Tibial nerve (tissue), 4 donors: ENCODE measurements around the gene ZNF24.

Experiments
- EP300 ChIP-seq, 2 donors: sonication (generic); formaldehyde crosslinking; IDR thresholded peaks; one replicate each; pipeline ENCODE4 v1.6.1; 2017; ENCODE audit warnings: antibody characterized with exemption in 2 of 2, mild to moderate bottlenecking in 1 of 2
- POLR2A ChIP-seq, 2 donors: fragments of 450-650 bp; IDR thresholded peaks; one replicate each; pipeline ENCODE4 v1.6.1; 2017; ENCODE audit warnings: antibody characterized with exemption in 2 of 2, mild to moderate bottlenecking in 2 of 2, moderate library complexity in 2 of 2
- TF ChIP-seq, protein P1 (sequence below), 5 experiments: fragments of 200-600 bp in 3 of 5; fragments of 450-650 bp in 2 of 5; sonication (generic) in 3 of 5; IDR thresholded peaks; one replicate each; pipeline ENCODE4 v1.5.1; 2016 to 2019; ENCODE audit warnings: antibody characterized with exemption in 5 of 5, mild to moderate bottlenecking in 3 of 5, moderate library complexity in 2 of 5

DNA sequence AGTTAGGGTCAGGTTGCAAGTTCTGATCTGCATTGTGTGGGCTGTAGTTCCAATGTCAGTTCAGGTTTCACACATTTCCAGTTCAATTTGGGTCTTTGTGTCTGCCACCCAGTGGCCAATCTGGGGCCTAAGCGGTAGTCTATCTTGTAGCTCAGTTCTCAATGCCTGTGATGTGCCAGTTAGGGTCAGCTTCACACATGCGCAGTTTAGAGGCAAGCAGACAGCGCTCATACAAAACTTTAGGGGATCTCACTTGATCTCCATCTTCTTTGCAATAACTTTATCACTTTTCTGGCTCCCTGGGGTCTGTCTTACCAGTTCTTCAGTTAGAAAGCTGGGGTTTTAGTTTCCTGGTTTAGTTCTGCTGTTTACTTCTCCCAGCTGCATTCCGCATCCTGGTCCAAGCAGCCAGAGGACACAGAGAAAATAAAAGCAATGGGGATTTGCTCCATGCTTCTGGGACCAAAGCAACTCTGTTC, 11.0 kb upstream of the ZNF24 start:
- TF ChIP-seq, protein P1, sequence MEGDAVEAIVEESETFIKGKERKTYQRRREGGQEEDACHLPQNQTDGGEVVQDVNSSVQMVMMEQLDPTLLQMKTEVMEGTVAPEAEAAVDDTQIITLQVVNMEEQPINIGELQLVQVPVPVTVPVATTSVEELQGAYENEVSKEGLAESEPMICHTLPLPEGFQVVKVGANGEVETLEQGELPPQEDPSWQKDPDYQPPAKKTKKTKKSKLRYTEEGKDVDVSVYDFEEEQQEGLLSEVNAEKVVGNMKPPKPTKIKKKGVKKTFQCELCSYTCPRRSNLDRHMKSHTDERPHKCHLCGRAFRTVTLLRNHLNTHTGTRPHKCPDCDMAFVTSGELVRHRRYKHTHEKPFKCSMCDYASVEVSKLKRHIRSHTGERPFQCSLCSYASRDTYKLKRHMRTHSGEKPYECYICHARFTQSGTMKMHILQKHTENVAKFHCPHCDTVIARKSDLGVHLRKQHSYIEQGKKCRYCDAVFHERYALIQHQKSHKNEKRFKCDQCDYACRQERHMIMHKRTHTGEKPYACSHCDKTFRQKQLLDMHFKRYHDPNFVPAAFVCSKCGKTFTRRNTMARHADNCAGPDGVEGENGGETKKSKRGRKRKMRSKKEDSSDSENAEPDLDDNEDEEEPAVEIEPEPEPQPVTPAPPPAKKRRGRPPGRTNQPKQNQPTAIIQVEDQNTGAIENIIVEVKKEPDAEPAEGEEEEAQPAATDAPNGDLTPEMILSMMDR (IDR thresholded peaks at IDR 0.05) = peak; percentile 63 to 76 (median 69)
- no peak for TF ChIP-seq POLR2A (IDR thresholded peaks at IDR 0.05)
- TF ChIP-seq EP300 (IDR thresholded peaks at IDR 0.05) = peak; percentile 42 to 43
